HG03097 (cell line): ENCODE results near the gene CERK.

ENCODE experiments used
- ATAC-seq: cut with Tn5 transposase; IDR thresholded peaks from one replicate; pipeline ENCODE4 v1.9.1; 2021; ENCODE audit not compliant: unreplicated experiment, low FRiP score

Gene CERK

GRCh38 chr22:46703996-46704370 lies 34.1 kb downstream of the CERK start:
- no peak for ATAC-seq

- ATAC-seq = no peak
Measured at GRCh38 chr22:46703171-46703995, 34.7 kb downstream of the CERK start.

GRCh38 chr22:46701262-46701661 lies 36.8 kb downstream of the CERK start:
- no peak for ATAC-seq

GRCh38 chr22:46699091-46699490 lies 39.0 kb downstream of the CERK start:
- no peak for ATAC-seq

GRCh38 chr22:46697811-46698515 lies 40.1 kb downstream of the CERK start:
- ATAC-seq = no peak

GRCh38 chr22:46696614-46697013 lies 41.4 kb downstream of the CERK start:
- ATAC-seq = no peak

GRCh38 chr22:46696229-46696518 lies 41.9 kb downstream of the CERK start:
- ATAC-seq = no peak

GRCh38 chr22:46695346-46696228 lies 42.5 kb downstream of the CERK start:
- ATAC-seq = no peak

- no peak for ATAC-seq
Measured at GRCh38 chr22:46694416-46695170, 43.5 kb downstream of the CERK start.

- no peak for ATAC-seq
Measured at GRCh38 chr22:46693634-46694415, 44.2 kb downstream of the CERK start.

- no peak for ATAC-seq
Measured at GRCh38 chr22:46691571-46691970, 46.5 kb downstream of the CERK start.

- ATAC-seq = no peak
Measured at GRCh38 chr22:46690146-46690545, 47.9 kb downstream of the CERK start.

- ATAC-seq = no peak
Measured at GRCh38 chr22:46688949-46689348, 49.1 kb downstream of the CERK start.

- ATAC-seq = no peak
Measured at GRCh38 chr22:46687460-46687859, 50.6 kb downstream of the CERK start.

- ATAC-seq = no peak
Measured at GRCh38 chr22:46687048-46687444, 51.0 kb downstream of the CERK start.

- ATAC-seq = no peak
Measured at GRCh38 chr22:46686221-46687047, 51.6 kb downstream of the CERK start.

- peak; percentile 78 for ATAC-seq
Measured at GRCh38 chr22:46684706-46685105, 53.3 kb downstream of the CERK start.

- no peak for ATAC-seq
Measured at GRCh38 chr22:46682011-46682731, 55.9 kb downstream of the CERK start.
